GM12878 (cell line): ENCODE data around the gene BSN. TPM values are rescaled to one million over a fixed set of nuclear protein-coding genes. Genes with fewer than 3 reads are reported as not detected.
"Not testable (repeated sequence)": the region's sequence is repeated elsewhere in the genome, so short reads cannot be mapped to it uniquely, and the experiment has no call there.

Experiments used
- ATAC-seq: fragments of 200-7000 bp; cut with Tn5 transposase; 3 replicates; pipeline ENCODE4 v1.9.1; 2020; ENCODE audit warnings: mild to moderate bottlenecking, moderate library complexity
- BruUV-seq: library from RNA; stranded (reverse); fragments of 400-500 nt; replicated peaks from 2 replicates; lab custom pipeline; 2021; lab: Mats Ljungman, UMichigan
- CTCF ChIA-PET: fragments of 300-600 bp; sonication (Branson Sonifier 250); formaldehyde crosslinking; extraction: SDS; loops from one replicate; lab custom pipeline; 2021; ENCODE audit warnings: inconsistent platforms; lab: Yijun Ruan, JAX
- POLR2A ChIA-PET: fragments of 350-600 bp; formaldehyde crosslinking; extraction: SDS; loops from one replicate; lab custom pipeline; 2021; ENCODE audit warnings: inconsistent platforms; lab: Charles Lee
- RAD21 ChIA-PET: fragments of 300-600 bp; sonication (Branson Sonifier 250); formaldehyde crosslinking; loops from one replicate; lab custom pipeline; 2023; ENCODE audit warnings: antibody characterized with exemption; ENCODE audit not compliant: unreplicated experiment; lab: Charles Lee
- SMC1A ChIA-PET: fragments of 300-600 bp; sonication (Branson Sonifier 250); formaldehyde crosslinking; loops from one replicate; lab custom pipeline; 2023; ENCODE audit not compliant: unreplicated experiment, uncharacterized antibody; lab: Charles Lee
- DNase-seq: peaks from one replicate; pipeline ENCODE4 v3.0.0-alpha.2; 2011; ENCODE audit warnings: low read depth, low spot score
- FAIRE-seq: peaks from 3 replicates; lab custom pipeline; 2011; peaks lifted over from hg19 to GRCh38; lab: Jason Lieb, UNC
- H2AFZ ChIP-seq: 2 replicates; pipeline ENCODE4 v1.6.0; 2011; ENCODE audit warnings: low read depth, low read length, control low read depth; ENCODE audit not compliant: control insufficient read depth
- H3K27ac ChIP-seq: 2 replicates; pipeline ENCODE4 v1.5.1; 2011; ENCODE audit warnings: control low read depth; ENCODE audit not compliant: control insufficient read depth, insufficient read depth
- H3K27me3 ChIP-seq, 2 experiments: replicated peaks in 1 of 2; 2 replicates each; pipeline versions ENCODE4 v1.6.0 to v1.6.1; 2011; ENCODE audit warnings: low read length in 1 of 2; ENCODE audit not compliant: control insufficient read depth in 2 of 2, insufficient read depth in 2 of 2
- H3K36me3 ChIP-seq, 2 experiments: 2 replicates each; pipeline ENCODE4 v1.5.1; 2011; ENCODE audit warnings: low read length in 1 of 2; ENCODE audit not compliant: control insufficient read depth in 2 of 2, insufficient read depth in 2 of 2
- H3K4me1 ChIP-seq: 2 replicates; pipeline ENCODE4 v1.6.1; 2011; ENCODE audit warnings: mild to moderate bottlenecking, low read length, moderate library complexity, mixed read lengths; ENCODE audit not compliant: control insufficient read depth, insufficient read depth
- H3K4me2 ChIP-seq: 2 replicates; pipeline ENCODE4 v1.6.0; 2011; ENCODE audit warnings: control low read depth; ENCODE audit not compliant: control insufficient read depth, insufficient read depth
- H3K4me3 ChIP-seq: fragments of 200-600 bp; sonication (generic); 2 replicates; pipeline ENCODE4 v1.5.1; 2016
- H3K79me2 ChIP-seq: 2 replicates; pipeline ENCODE4 v1.6.0; 2011; ENCODE audit warnings: low read length; ENCODE audit not compliant: control insufficient read depth, insufficient read depth
- H3K9ac ChIP-seq: 2 replicates; pipeline ENCODE4 v1.8.0; 2011; ENCODE audit warnings: low read length, control low read depth, mixed read lengths; ENCODE audit not compliant: control insufficient read depth, insufficient read depth
- H3K9me3 ChIP-seq: replicated peaks from 3 replicates; pipeline ENCODE4 v1.5.1; 2011; ENCODE audit warnings: mild to moderate bottlenecking, low read length; ENCODE audit not compliant: control insufficient read depth, insufficient read depth
- H4K20me1 ChIP-seq: 2 replicates; pipeline ENCODE4 v1.6.0; 2011; ENCODE audit not compliant: control insufficient read depth, insufficient read depth
- POLR2A ChIP-seq: IDR thresholded peaks from 2 replicates; pipeline ENCODE4 v1.6.1; 2011; ENCODE audit warnings: low read depth, mild to moderate bottlenecking, low read length
- WGBS: methylation state at CpG from one replicate; pipeline ENCODE4 v1.1.6; 2016; ENCODE audit warnings: low lambda C conversion rate; ENCODE audit not compliant: insufficient replicate concordance, insufficient coverage; ENCODE audit errors: missing lambda C conversion rate; 5-methylcytosine and 5-hydroxymethylcytosine counted together
- in situ Hi-C: fragments of 300-500 bp; cut with MboI; formaldehyde crosslinking; loops from 9 replicates; pipeline ENCODE4 v1.14.3; 2018; ENCODE audit warnings: mixed read lengths
- intact Hi-C: fragments of 100-400 bp; cut with micrococcal nuclease; formaldehyde crosslinking; loops from one replicate; pipeline ENCODE4 v1.14.2; 2022; ENCODE audit not compliant: unreplicated experiment
- polyA plus RNA-seq, 11 experiments: library from polyadenylated mRNA; depleted of rRNA in 4 of 11; unstranded in 6 of 11; stranded (reverse) in 5 of 11; fragments of >200 nt; fragmentation: Nextera tagmentation in 4 of 11; fragmentation: Illumina TruSeq in 1 of 11; extraction: Ambion mirVana in 4 of 11; extraction: Trizol in 1 of 11; gene quantifications; 1 replicate in 1 of 11; 2 replicates in 10 of 11; pipeline versions ENCODE4 v1.2.1 to v1.2.3, GENCODE V29; 2011 to 2016; ENCODE audit warnings: inconsistent platforms in 2 of 11, missing spikeins in 2 of 11, low read depth in 1 of 11
- total RNA-seq, 4 experiments: library from RNA; depleted of rRNA in 3 of 4; stranded (reverse); fragments of >200 nt in 3 of 4; fragmentation: Illumina TruSeq in 1 of 4; extraction: Trizol in 1 of 4; gene quantifications; 2 replicates each; pipeline versions ENCODE4 v1.2.1 to v1.2.3, GENCODE V29; 2013 to 2021

The BSN gene
- total and polyA plus RNA-seq, 10 of the 15 experiments (the other 5 are each of a cell fraction or from before 2014, with no cell fraction given): under 0.01 to 0.19 (median 0.05) TPM; not detected in 1

- DNase-seq, BruUV-seq, in situ Hi-C loops, H3K27ac ChIP-seq, H3K4me1 ChIP-seq, H3K9me3 ChIP-seq, intact Hi-C loops, H2AFZ ChIP-seq, POLR2A ChIA-PET, H3K27me3 ChIP-seq, H4K20me1 ChIP-seq, SMC1A ChIA-PET, H3K9ac ChIP-seq, H3K4me3 ChIP-seq, ATAC-seq, RAD21 ChIA-PET, FAIRE-seq, CTCF ChIA-PET: not testable (repeated sequence)
- peak; percentile 34; the same call in 1 of the 2 replicates for TF ChIP-seq POLR2A
- Histone ChIP-seq H3K36me3 (peaks cover 0 to 13% of the 10 kb centered on the region in 2 experiments; a peak in 3 of 4 replicates), H3K79me2 (peaks cover 14% of the 10 kb centered on the region), H3K4me2 (peak overlapping the region; percentile 25; the same call in 1 of the 2 replicates)
- 49% methylated on average over 28 of the region's 44 CpGs for WGBS
Observed at GRCh38 chr3:49686769-49687423, 132.6 kb downstream of the BSN start.

GRCh38 chr3:49687424-49687795 lies 133.1 kb downstream of the BSN start:
- peaks cover 0 to 10% of the 10 kb centered on the region in 2 experiments; a peak in 3 of 4 replicates for H3K36me3 ChIP-seq
- H3K9me3 ChIP-seq, H3K4me2 ChIP-seq, CTCF ChIA-PET, BruUV-seq, H3K27ac ChIP-seq, FAIRE-seq, POLR2A ChIA-PET, H3K4me1 ChIP-seq, RAD21 ChIA-PET, H2AFZ ChIP-seq, ATAC-seq, H3K9ac ChIP-seq, intact Hi-C loops, in situ Hi-C loops, H3K4me3 ChIP-seq, SMC1A ChIA-PET, DNase-seq, H3K27me3 ChIP-seq, H4K20me1 ChIP-seq: not testable (repeated sequence)
- H3K79me2 ChIP-seq: peaks cover 14% of the 10 kb centered on the region
- 80% methylated on average over 11 of the region's 12 CpGs for WGBS

GRCh38 chr3:49688338-49689045 lies 134.2 kb downstream of the BSN start:
- Histone ChIP-seq H3K4me2 (peak overlapping the region; percentile 99), H3K27ac (peak overlapping the region; percentile 89), H3K4me3 (peak overlapping the region; percentile 62), H3K79me2 (peaks cover 14% of the 10 kb centered on the region), H3K9ac (peak overlapping the region; percentile 91)
- H3K9me3 ChIP-seq, in situ Hi-C loops, SMC1A ChIA-PET, H3K36me3 ChIP-seq, intact Hi-C loops, H4K20me1 ChIP-seq, H2AFZ ChIP-seq, RAD21 ChIA-PET, DNase-seq, FAIRE-seq, BruUV-seq, H3K27me3 ChIP-seq, H3K4me1 ChIP-seq: not testable (repeated sequence)
- POLR2A ChIA-PET: interaction anchor here (1.1 kb wide), 1 partner anchor 60 kb away, joined by 3 read pairs; no protein-coding TSS in a partner anchor
- peak; percentile 14 for ATAC-seq
- WGBS: 73% methylated on average over 7 of the region's 7 CpGs
- CTCF ChIA-PET: interaction anchor here (0.9 to 1.3 kb wide), 2 partner anchors 13 to 149 kb away, joined by 3 read pairs; no protein-coding TSS in a partner anchor
